ENCODE data around the gene DEDD2.

Gene DEDD2

GRCh38 chr19:42219812-42220750 is 2.6 kb upstream of the DEDD2 start, which contains the start of gene ZNF526:
Gene ZNF526, plus strand, starts transcription at chr19:42220312. Its CDS starts 4,092 bp downstream, at chr19:42224404.
- Histone ChIP-seq H4K20me1 (ENCODE audit: insufficient read depth, low read length) (peaks cover 24% of the 10 kb centered on the region), H3K27me3 (ENCODE audit: insufficient read depth, low read length, poor library complexity) (no peaks in the 10 kb centered on the region), H3K27ac (ENCODE audit: low read length) (peak within 1 kb of the TSS; percentile 75), H2AFZ (ENCODE audit: low read depth, low read length) (peak within 1 kb of the TSS; percentile 66), H3K79me2 (ENCODE audit: insufficient read depth, low read length) (peaks cover 78% of the 10 kb centered on the region), H3K4me3 (ENCODE audit: low read depth in 1 of 2, low read length in 2 of 2) (peak within 1 kb of the TSS; percentile 65 to 84), H3K9ac (ENCODE audit: low read depth, low read length) (peak within 1 kb of the TSS; percentile 75), H3K4me1 (ENCODE audit: insufficient read depth, low read length) (peaks cover 58% of the 10 kb centered on the region), H3K9me3 (ENCODE audit: insufficient read depth, low read length, severe bottlenecking) (no peaks in the 10 kb centered on the region), H3K36me3 (ENCODE audit: insufficient read depth, low read length) (peaks cover 22% of the 10 kb centered on the region), H3K4me2 (ENCODE audit: insufficient read depth, low read length) (peak within 1 kb of the TSS; percentile 80)
- ATAC-seq (ENCODE audit: insufficient read depth, low read depth) (peak; percentile 92), DNase-seq (peak; percentile 99)
- TF ChIP-seq CTCF (IDR thresholded peaks at IDR 0.05; ENCODE audit: borderline replicate concordance, extremely low read depth, low read length, poor library complexity, severe bottlenecking), result peak; percentile 56
- no peak for TF ChIP-seq EZH2 (IDR thresholded peaks at IDR 0.05; ENCODE audit: borderline replicate concordance, low read depth, low read length, severe bottlenecking)

DNA sequence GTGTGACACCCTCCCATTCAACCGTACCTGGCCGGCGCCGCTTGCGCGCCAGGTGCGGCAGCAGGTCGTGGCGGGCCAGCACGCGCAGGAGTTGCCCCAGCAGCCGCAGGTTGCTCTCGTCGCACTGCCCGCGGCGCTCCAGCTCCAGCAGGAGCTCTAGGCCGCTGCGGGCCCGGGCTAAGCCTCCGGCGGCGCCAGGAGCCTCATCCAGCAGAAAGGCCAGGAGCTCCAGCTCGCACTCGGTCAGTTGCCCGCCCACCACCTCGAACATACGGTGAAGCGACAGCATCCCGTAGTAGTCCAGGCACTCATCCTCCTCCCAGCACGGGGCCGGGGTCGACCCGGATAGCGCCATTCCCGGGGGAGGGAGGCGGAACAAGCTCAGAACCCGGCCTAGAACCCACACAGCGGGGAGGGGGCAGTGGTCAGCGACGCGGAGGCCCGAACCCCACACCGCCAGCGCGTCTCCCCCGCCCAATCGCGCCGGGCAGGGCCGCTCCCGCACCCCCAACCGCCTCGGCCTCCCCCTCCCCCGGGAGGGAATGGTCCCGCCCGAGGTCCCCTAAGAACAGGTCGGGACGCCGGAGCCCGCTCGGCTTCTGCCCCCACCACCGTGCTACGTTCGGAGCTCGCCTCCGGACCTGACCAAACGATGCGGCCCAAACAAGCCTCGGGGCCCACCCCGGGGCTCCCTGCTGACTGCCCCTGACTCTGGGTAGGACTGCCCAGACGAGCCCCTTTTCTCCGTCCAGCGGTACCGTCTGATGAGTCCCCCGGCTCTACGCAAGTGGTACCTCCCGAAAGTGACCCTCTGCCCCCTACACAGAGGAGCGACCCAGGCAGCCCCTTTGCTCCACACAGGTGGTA is 591 bp downstream of the DEDD2 start:
- peaks cover 29% of the 10 kb centered on the region for H3K36me3 ChIP-seq (ENCODE audit: insufficient read depth, low read length)
- H3K4me2 ChIP-seq (ENCODE audit: insufficient read depth, low read length), result peak overlapping the region; percentile 80
- no peaks in the 10 kb centered on the region for H3K9me3 ChIP-seq (ENCODE audit: insufficient read depth, low read length, severe bottlenecking)
- H3K27me3 ChIP-seq (ENCODE audit: insufficient read depth, low read length, poor library complexity), result no peaks in the 10 kb centered on the region
- H3K9ac ChIP-seq (ENCODE audit: low read depth, low read length), result peak overlapping the region; percentile 70
- peak overlapping the region; percentile 78 for H2AFZ ChIP-seq (ENCODE audit: low read depth, low read length)
- H3K4me1 ChIP-seq (ENCODE audit: insufficient read depth, low read length), result peaks cover 60% of the 10 kb centered on the region
- H4K20me1 ChIP-seq (ENCODE audit: insufficient read depth, low read length), result peaks cover 11% of the 10 kb centered on the region; the same call in 1 of the 2 replicates
- H3K79me2 ChIP-seq (ENCODE audit: insufficient read depth, low read length), result peaks cover 89% of the 10 kb centered on the region
- TF ChIP-seq EZH2 (IDR thresholded peaks at IDR 0.05; ENCODE audit: borderline replicate concordance, low read depth, low read length, severe bottlenecking), result no peak
- ATAC-seq (ENCODE audit: insufficient read depth, low read depth) (no peak), DNase-seq (peak; percentile 43)
- H3K27ac ChIP-seq (ENCODE audit: low read length), result peak overlapping the region; percentile 71
- H3K4me3 ChIP-seq (ENCODE audit: low read depth in 1 of 2, low read length in 2 of 2), result peak overlapping the region; percentile 82 to 84

- Histone ChIP-seq H3K4me3 (ENCODE audit: low read depth in 1 of 2, low read length in 2 of 2) (no peak overlapping the region), H3K4me2 (ENCODE audit: insufficient read depth, low read length) (no peak overlapping the region), H3K4me1 (ENCODE audit: insufficient read depth, low read length) (peaks cover 47% of the 10 kb centered on the region), H3K9me3 (ENCODE audit: insufficient read depth, low read length, severe bottlenecking) (no peaks in the 10 kb centered on the region), H4K20me1 (ENCODE audit: insufficient read depth, low read length) (peaks cover 9% of the 10 kb centered on the region; the same call in 1 of the 2 replicates), H3K9ac (ENCODE audit: low read depth, low read length) (no peak overlapping the region), H3K36me3 (ENCODE audit: insufficient read depth, low read length) (peaks cover 31% of the 10 kb centered on the region), H2AFZ (ENCODE audit: low read depth, low read length) (no peak overlapping the region), H3K27me3 (ENCODE audit: insufficient read depth, low read length, poor library complexity) (no peaks in the 10 kb centered on the region), H3K27ac (ENCODE audit: low read length) (no peak overlapping the region), H3K79me2 (ENCODE audit: insufficient read depth, low read length) (peaks cover 77% of the 10 kb centered on the region)
- DNase-seq (no peak), ATAC-seq (ENCODE audit: insufficient read depth, low read depth) (no peak)
- TF ChIP-seq CTCF (IDR thresholded peaks at IDR 0.05; ENCODE audit: borderline replicate concordance, extremely low read depth, low read length, poor library complexity, severe bottlenecking) (no peak), EZH2 (IDR thresholded peaks at IDR 0.05; ENCODE audit: borderline replicate concordance, low read depth, low read length, severe bottlenecking) (no peak)
These were observed 2.5 kb downstream of the DEDD2 start for GRCh38 chr19:42214810-42215485.

Measured in DND-41 (cell line).